ES-I3 (cell line): ENCODE measurements around the gene AFAP1L1.

ENCODE experiments used
- H3K36me3 ChIP-seq: 2 replicates; pipeline ENCODE4 v1.6.1; 2013; ENCODE audit warnings: mild to moderate bottlenecking, low read length, control low read depth, moderate library complexity; ENCODE audit not compliant: insufficient read depth
- H3K4me1 ChIP-seq: 2 replicates; pipeline ENCODE4 v1.6.1; 2013; ENCODE audit warnings: mild to moderate bottlenecking, control low read depth, low read length; ENCODE audit not compliant: insufficient read depth
- H3K9ac ChIP-seq: 2 replicates; pipeline ENCODE4 v1.6.1; 2013; ENCODE audit warnings: low read depth, mild to moderate bottlenecking, low read length, moderate library complexity
- H3K9me3 ChIP-seq: 2 replicates; pipeline ENCODE4 v1.6.1; 2013; ENCODE audit warnings: mild to moderate bottlenecking, low read length, moderate library complexity; ENCODE audit not compliant: control insufficient read depth, insufficient read depth

AFAP1L1 gene

GRCh38 chr5:149323621-149324205, 52.1 kb downstream of the AFAP1L1 start:
- Histone ChIP-seq H3K9me3 (no peaks in the 10 kb centered on the region), H3K4me1 (peaks cover 13% of the 10 kb centered on the region; the same call in 1 of the 2 replicates), H3K36me3 (no peaks in the 10 kb centered on the region), H3K9ac (no peak overlapping the region)

- no peaks in the 10 kb centered on the region for H3K9me3 ChIP-seq
- H3K36me3 ChIP-seq, result no peaks in the 10 kb centered on the region
- no peak overlapping the region for H3K9ac ChIP-seq
- peaks cover 13% of the 10 kb centered on the region; the same call in 1 of the 2 replicates for H3K4me1 ChIP-seq
Observed at GRCh38 chr5:149324641-149325040, 53.0 kb downstream of the AFAP1L1 start.

- H3K36me3 ChIP-seq, result no peaks in the 10 kb centered on the region
- no peak overlapping the region for H3K9ac ChIP-seq
- no peaks in the 10 kb centered on the region for H3K9me3 ChIP-seq
- H3K4me1 ChIP-seq, result peaks cover 13% of the 10 kb centered on the region; the same call in 1 of the 2 replicates
Observed at GRCh38 chr5:149325166-149325735, 53.6 kb downstream of the AFAP1L1 start.

- H3K4me1 ChIP-seq, result peaks cover 8% of the 10 kb centered on the region; the same call in 1 of the 2 replicates
- no peaks in the 10 kb centered on the region for H3K36me3 ChIP-seq
- H3K9ac ChIP-seq, result no peak overlapping the region
- no peaks in the 10 kb centered on the region for H3K9me3 ChIP-seq
Observed at GRCh38 chr5:149325894-149326293, 54.2 kb downstream of the AFAP1L1 start.

GRCh38 chr5:149326611-149327010, 55.0 kb downstream of the AFAP1L1 start:
- Histone ChIP-seq H3K9ac (no peak overlapping the region), H3K9me3 (no peaks in the 10 kb centered on the region), H3K4me1 (peaks cover 6% of the 10 kb centered on the region; the same call in 1 of the 2 replicates), H3K36me3 (no peaks in the 10 kb centered on the region)

GRCh38 chr5:149328177-149328576, 56.5 kb downstream of the AFAP1L1 start:
- Histone ChIP-seq H3K9me3 (no peaks in the 10 kb centered on the region), H3K4me1 (no peaks in the 10 kb centered on the region), H3K9ac (no peak overlapping the region), H3K36me3 (no peaks in the 10 kb centered on the region)

- no peaks in the 10 kb centered on the region for H3K4me1 ChIP-seq
- H3K9ac ChIP-seq, result no peak overlapping the region
- H3K36me3 ChIP-seq, result no peaks in the 10 kb centered on the region
- H3K9me3 ChIP-seq, result no peaks in the 10 kb centered on the region
Observed at GRCh38 chr5:149333711-149334443, 62.2 kb downstream of the AFAP1L1 start.

GRCh38 chr5:149337736-149338135, 66.1 kb downstream of the AFAP1L1 start:
- Histone ChIP-seq H3K9me3 (no peaks in the 10 kb centered on the region), H3K36me3 (no peaks in the 10 kb centered on the region), H3K4me1 (no peaks in the 10 kb centered on the region), H3K9ac (no peak overlapping the region)

GRCh38 chr5:149338364-149338763, 66.7 kb downstream of the AFAP1L1 start:
- Histone ChIP-seq H3K36me3 (no peaks in the 10 kb centered on the region), H3K4me1 (no peaks in the 10 kb centered on the region), H3K9ac (no peak overlapping the region), H3K9me3 (no peaks in the 10 kb centered on the region)

GRCh38 chr5:149340920-149341319, 69.3 kb downstream of the AFAP1L1 start:
- H3K9me3 ChIP-seq, result no peaks in the 10 kb centered on the region
- H3K9ac ChIP-seq, result no peak overlapping the region
- no peaks in the 10 kb centered on the region for H3K4me1 ChIP-seq
- no peaks in the 10 kb centered on the region for H3K36me3 ChIP-seq

GRCh38 chr5:149341876-149342275, 70.2 kb downstream of the AFAP1L1 start:
- Histone ChIP-seq H3K9ac (no peak overlapping the region), H3K36me3 (no peaks in the 10 kb centered on the region), H3K4me1 (no peaks in the 10 kb centered on the region), H3K9me3 (no peaks in the 10 kb centered on the region)

GRCh38 chr5:149344151-149344550, 72.5 kb downstream of the AFAP1L1 start:
- Histone ChIP-seq H3K9me3 (no peaks in the 10 kb centered on the region), H3K4me1 (no peaks in the 10 kb centered on the region), H3K9ac (no peak overlapping the region; the same call in 1 of the 2 replicates), H3K36me3 (peaks cover 14% of the 10 kb centered on the region)

- peaks cover 23% of the 10 kb centered on the region for H3K36me3 ChIP-seq
- no peaks in the 10 kb centered on the region for H3K9me3 ChIP-seq
- peak within 1 kb of the TSS; percentile 92 for H3K9ac ChIP-seq
- H3K4me1 ChIP-seq, result no peaks in the 10 kb centered on the region
Observed at GRCh38 chr5:149345147-149345891, 73.7 kb downstream of the AFAP1L1 start, which contains the start of gene GRPEL2. TSS of gene GRPEL2 (plus strand) at chr5:149345499. CDS start at chr5:149345540, 41 bp downstream.

- Histone ChIP-seq H3K36me3 (peaks cover 27% of the 10 kb centered on the region), H3K4me1 (no peaks in the 10 kb centered on the region), H3K9ac (peak overlapping the region; percentile 92), H3K9me3 (no peaks in the 10 kb centered on the region)
Observed at GRCh38 chr5:149345892-149346222, 74.2 kb downstream of the AFAP1L1 start.
